Lower leg skin (tissue), 4 donors: ENCODE data around the gene PLA2G4F. TPM values are rescaled to one million over a fixed set of nuclear protein-coding genes. Genes with fewer than 3 reads are reported as not detected.

Source experiments
- DNase-seq, 2 donors: peaks; one replicate each; pipeline ENCODE4 v3.0.0-alpha.2; 2019; ENCODE audit warnings: low spot score in 2 of 2
- H3K4me3 ChIP-seq: fragments of 200-600 bp; sonication (generic); 2 replicates; pipeline ENCODE4 v1.5.1; 2017; ENCODE audit warnings: mild to moderate bottlenecking, low read depth; ENCODE audit not compliant: poor library complexity, severe bottlenecking
- CTCF ChIP-seq, 3 donors: fragments of 450-650 bp; IDR thresholded peaks; one replicate each; pipeline ENCODE4 v1.5.1; 2016; ENCODE audit warnings: antibody characterized with exemption in 3 of 3, mild to moderate bottlenecking in 3 of 3, moderate library complexity in 2 of 3
- POLR2A ChIP-seq, 2 donors: fragments of 450-650 bp; IDR thresholded peaks; one replicate each; pipeline ENCODE4 v1.6.1; 2016 to 2017; ENCODE audit warnings: antibody characterized with exemption in 2 of 2, mild to moderate bottlenecking in 1 of 2, moderate library complexity in 1 of 2
- WGBS, 2 donors: methylation state at CpG; one replicate each; pipeline ENCODE4 v1.1.5; 2018; 5-methylcytosine and 5-hydroxymethylcytosine counted together
- intact Hi-C: fragments of 100-400 bp; cut with DNase I; formaldehyde crosslinking; loops from one replicate; pipeline ENCODE4 v1.15.0; 2023; ENCODE audit warnings: low total_unique reads
- total RNA-seq, 4 donors: library from RNA; depleted of rRNA; stranded (reverse); fragments of >200 nt; gene quantifications; one replicate each; pipeline ENCODE4 v1.1.0, GENCODE V29; 2016

The PLA2G4F gene
- total RNA-seq, 4 donors from 2014 or later = 117 to 176 (median 170) TPM

DNA sequence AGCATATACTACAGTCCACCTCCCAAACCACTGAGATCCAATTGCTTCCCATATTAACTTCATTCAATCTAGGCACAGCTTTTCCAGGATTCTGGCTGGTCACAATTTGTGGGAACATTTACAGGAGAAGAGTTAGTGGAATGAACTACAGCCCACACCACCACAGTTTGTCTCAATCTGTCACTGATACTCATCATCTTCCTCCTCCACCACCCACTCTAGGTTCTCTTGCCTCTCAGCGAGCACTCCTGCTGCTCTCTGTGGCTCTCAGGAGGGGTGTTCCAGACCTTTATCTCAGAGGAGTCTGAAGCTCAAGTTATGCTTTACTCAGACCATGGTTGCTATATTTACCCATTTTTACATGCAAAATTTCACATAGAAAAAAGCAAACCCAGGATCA lies 36.2 kb downstream of the PLA2G4F start:
- intact Hi-C loops = no loop called here
- no peak for TF ChIP-seq CTCF (IDR thresholded peaks at IDR 0.05)
- no peak for TF ChIP-seq POLR2A (IDR thresholded peaks at IDR 0.05)
- DNase-seq = peak in 1 of 2 donors; percentile 3
- 87 to 89% methylated on average over 1 of the region's 1 CpG for whole genome bisulfite sequencing, 2 donors
- H3K4me3 ChIP-seq = no peak overlapping the region

- H3K4me3 ChIP-seq = no peak overlapping the region
- TF ChIP-seq POLR2A (IDR thresholded peaks at IDR 0.05) (no peak), CTCF (IDR thresholded peaks at IDR 0.05) (no peak)
- WGBS, 2 donors = 47% methylated on average over 5 of the region's 5 CpGs
- DNase-seq = no peak
- intact Hi-C loops = no loop called here
Measured at GRCh38 chr15:42119446-42119760, 37.0 kb downstream of the PLA2G4F start.

- 25 to 26% methylated on average over 10 of the region's 10 CpGs for WGBS, 2 donors
- peak in 1 of 2 donors; percentile 11 for DNase-seq
- no peak overlapping the region for H3K4me3 ChIP-seq
- TF ChIP-seq CTCF (IDR thresholded peaks at IDR 0.05) (no peak), POLR2A (IDR thresholded peaks at IDR 0.05) (no peak)
- intact Hi-C loops = no loop called here
Measured at GRCh38 chr15:42118650-42119445, 37.6 kb downstream of the PLA2G4F start.

- TF ChIP-seq CTCF (IDR thresholded peaks at IDR 0.05) (no peak), POLR2A (IDR thresholded peaks at IDR 0.05) (no peak)
- intact Hi-C loops = no loop called here
- H3K4me3 ChIP-seq = no peak overlapping the region
- DNase-seq = no peak
- 64 to 68% methylated on average over 4 of the region's 4 CpGs for WGBS, 2 donors
Measured at GRCh38 chr15:42111924-42112323, 44.5 kb downstream of the PLA2G4F start.

GRCh38 chr15:42110367-42110766 lies 46.1 kb downstream of the PLA2G4F start:
- DNase-seq = no peak
- H3K4me3 ChIP-seq = no peak overlapping the region
- intact Hi-C loops = no loop called here
- TF ChIP-seq POLR2A (IDR thresholded peaks at IDR 0.05) = no peak
- 66 to 69% methylated on average over 3 of the region's 3 CpGs for WGBS, 2 donors

- H3K4me3 ChIP-seq = no peak overlapping the region
- no peak for DNase-seq
- intact Hi-C loops = no loop called here
- WGBS, 2 donors = 76 to 83% methylated on average over 3 of the region's 3 CpGs
- TF ChIP-seq POLR2A (IDR thresholded peaks at IDR 0.05) = no peak
- no peak for TF ChIP-seq CTCF (IDR thresholded peaks at IDR 0.05)
Measured at GRCh38 chr15:42108806-42109205, 47.6 kb downstream of the PLA2G4F start.
